Activated CD4-positive, alpha-beta T cell treated with anti-CD3 and anti-CD28 coated beads, Interleukin-2, Interleukin-4, amounts not matched to agents 100 ng/mL and 50 ng/mL, durations not matched to agents 16 hours and 8 hours (primary cell): ENCODE data around the gene ZNF648.
"Not testable (repeated sequence)": the region's sequence is repeated elsewhere in the genome, so short reads cannot be mapped to it uniquely, and the experiment has no call there.

Experiments used
- DNase-seq: peaks from one replicate; pipeline ENCODE4 v3.0.0-alpha.2; 2020; ENCODE audit warnings: low spot score

Gene ZNF648

GRCh38 chr1:182029379-182030331 lies 31.9 kb downstream of the ZNF648 start:
- DNase-seq = peak; percentile 96

- DNase-seq = no peak
These were observed 32.5 kb downstream of the ZNF648 start for GRCh38 chr1:182029002-182029378.

DNA sequence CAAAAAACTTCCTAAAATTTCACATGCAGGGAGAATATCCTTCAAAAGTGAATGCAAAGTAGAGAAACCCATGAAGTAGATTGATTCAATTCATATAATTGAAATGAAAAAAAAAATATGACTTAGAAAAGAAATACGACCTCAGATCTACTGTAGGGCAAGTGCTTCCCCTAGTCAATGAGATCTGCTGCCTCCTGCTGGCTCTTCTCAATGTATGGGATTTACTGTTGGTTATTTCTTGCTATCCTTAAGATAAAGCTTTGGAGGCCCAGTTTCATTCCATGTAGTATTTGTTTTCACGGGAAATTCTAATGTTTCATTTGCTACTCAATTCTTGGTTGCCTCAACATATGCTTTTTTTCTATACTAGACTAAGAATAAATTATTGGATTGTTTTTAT lies 46.2 kb downstream of the ZNF648 start:
- DNase-seq = no peak

DNA sequence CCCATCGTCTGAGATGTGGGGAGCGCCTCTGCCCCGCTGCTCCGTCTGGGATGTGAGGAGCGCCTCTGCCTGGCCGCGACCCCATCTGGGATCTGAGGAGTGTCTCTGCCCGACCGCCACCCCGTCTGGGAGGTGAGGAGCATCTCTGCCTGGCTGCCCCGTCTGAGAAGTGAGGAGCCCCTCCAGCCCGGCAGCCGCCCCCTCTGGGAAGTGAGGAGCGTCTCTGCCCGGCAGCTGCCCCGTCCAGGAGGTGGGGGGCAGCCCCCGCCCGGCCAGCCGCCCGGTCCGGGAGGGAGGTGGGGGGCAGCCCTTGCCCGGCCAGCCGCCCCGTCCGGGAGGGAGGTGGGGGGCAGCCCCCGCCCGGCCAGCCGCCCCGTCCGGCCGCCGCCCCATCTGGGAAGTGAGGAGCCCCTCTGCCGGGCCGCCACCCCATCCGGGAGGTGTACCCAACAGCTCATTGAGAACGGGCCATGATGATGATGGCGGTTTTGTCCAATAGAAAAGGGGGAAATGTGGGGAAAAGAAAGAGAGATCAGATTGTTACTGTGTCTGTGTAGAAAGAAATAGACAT lies 50.6 kb downstream of the ZNF648 start:
- not testable (repeated sequence) for DNase-seq

GRCh38 chr1:182005398-182005797 lies 56.1 kb downstream of the ZNF648 start:
- DNase-seq = not testable (repeated sequence)

DNA sequence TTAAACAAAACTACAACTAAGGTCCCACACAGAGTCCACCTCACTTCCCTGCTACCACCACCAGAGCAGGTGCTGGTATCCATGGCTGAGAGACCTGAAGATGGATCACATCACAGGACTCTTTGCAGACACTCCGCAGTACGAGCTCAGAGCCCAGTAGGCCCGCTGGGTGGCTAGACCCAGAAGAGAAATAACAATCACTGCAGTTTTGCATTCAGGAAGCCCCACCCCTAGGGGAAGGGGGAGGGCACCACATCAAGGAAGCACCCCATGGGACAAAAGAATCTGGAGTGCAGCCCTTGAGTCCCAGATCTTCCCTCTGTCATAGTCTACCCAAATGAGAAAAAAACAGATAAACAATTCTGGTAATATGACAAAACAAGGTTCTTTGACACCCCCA lies 56.9 kb downstream of the ZNF648 start:
- no peak for DNase-seq
